H1 (cell line): Measurements from ENCODE around the gene BECN2. TPM values are rescaled to one million over a fixed set of nuclear protein-coding genes. Genes with fewer than 3 reads are reported as not detected.

Experiments
- FOSL1 ChIP-seq: IDR thresholded peaks from 2 replicates; pipeline ENCODE4 v1.6.1; 2011; ENCODE audit warnings: mild to moderate bottlenecking, low read depth, low read length, moderate library complexity; ENCODE audit not compliant: insufficient read depth
- MAFK ChIP-seq: IDR thresholded peaks from 2 replicates; pipeline ENCODE4 v1.6.1; 2012; ENCODE audit warnings: low read depth, mild to moderate bottlenecking, improper control_type of control experiment, low read length
- POLR2A ChIP-seq, 2 experiments: IDR thresholded peaks; 1 replicate in 1 of 2; 2 replicates in 1 of 2; pipeline ENCODE4 v1.6.1; 2011; ENCODE audit warnings: low read depth in 2 of 2, low read length in 2 of 2, mild to moderate bottlenecking in 2 of 2; ENCODE audit errors: control extremely low read depth in 1 of 2
- polyA plus RNA-seq, 7 experiments: library from polyadenylated mRNA; depleted of rRNA in 3 of 7; stranded (reverse) in 5 of 7; unstranded in 2 of 7; fragments of >200 nt in 5 of 7; fragments of 200-250 nt in 2 of 7; gene quantifications; 1 replicate in 5 of 7; 2 replicates in 1 of 7; 4 replicates in 1 of 7; pipeline versions ENCODE4 v1.2.1 to v1.2.3, GENCODE V29; 2011 to 2013; ENCODE audit warnings: missing spikeins in 2 of 7, mixed read lengths in 2 of 7
- total RNA-seq: library from RNA; stranded (reverse); fragmentation: NEBNext Ultra II Directional; extraction: Animal tissue kit (Norgen Biotek cat#: 25700); gene quantifications from 2 replicates; pipeline ENCODE4 v1.2.1, GENCODE V29; 2021
- TF ChIP-seq, protein P1 (sequence below): IDR thresholded peaks from 2 replicates; pipeline ENCODE4 v1.6.1; 2011; ENCODE audit warnings: low read length, improper control_type of control experiment

Gene BECN2
- total and polyA plus RNA-seq, 2 of the 8 experiments (the other 6 are each of a cell fraction or from before 2014, with no cell fraction given): not detected

DNA sequence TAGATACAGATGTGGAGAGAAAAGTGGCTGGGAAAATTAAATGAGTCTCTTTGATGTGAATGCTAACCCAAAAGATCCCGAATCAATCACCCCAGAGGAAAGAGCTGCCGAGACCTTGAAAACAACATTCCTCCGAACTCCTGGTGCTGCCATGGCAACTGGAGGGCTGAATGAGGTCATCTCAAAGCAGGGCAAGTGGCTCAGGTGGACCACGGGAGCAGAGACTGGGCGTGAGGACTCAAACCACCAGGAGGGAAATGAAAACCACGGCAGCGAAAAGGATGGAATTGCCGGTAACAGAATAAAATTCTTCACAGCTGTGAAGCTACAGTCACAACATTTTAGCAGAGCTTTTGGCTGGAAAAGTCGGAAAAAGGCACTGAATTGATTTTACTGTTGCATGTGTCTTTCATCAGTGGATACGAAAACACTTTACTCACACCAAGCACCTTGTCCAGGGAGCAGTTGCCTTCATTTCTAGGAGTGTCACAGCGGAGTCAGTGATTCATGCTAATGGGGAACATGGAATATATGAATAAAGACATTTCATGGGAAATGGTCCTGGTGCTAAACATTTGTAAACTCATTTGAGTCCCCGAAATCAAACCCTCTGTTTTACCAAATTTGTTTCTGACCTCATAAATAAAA is 23.2 kb upstream of the BECN2 start (continued):
- TF ChIP-seq, protein P1, sequence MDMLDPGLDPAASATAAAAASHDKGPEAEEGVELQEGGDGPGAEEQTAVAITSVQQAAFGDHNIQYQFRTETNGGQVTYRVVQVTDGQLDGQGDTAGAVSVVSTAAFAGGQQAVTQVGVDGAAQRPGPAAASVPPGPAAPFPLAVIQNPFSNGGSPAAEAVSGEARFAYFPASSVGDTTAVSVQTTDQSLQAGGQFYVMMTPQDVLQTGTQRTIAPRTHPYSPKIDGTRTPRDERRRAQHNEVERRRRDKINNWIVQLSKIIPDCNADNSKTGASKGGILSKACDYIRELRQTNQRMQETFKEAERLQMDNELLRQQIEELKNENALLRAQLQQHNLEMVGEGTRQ: no peak
- TF ChIP-seq FOSL1: no peak
- TF ChIP-seq POLR2A (IDR thresholded peaks at IDR 0.05; ENCODE audit: control extremely low read depth in 1 of 2, low read depth in 2 of 2, low read length in 2 of 2): no peak
- TF ChIP-seq MAFK: no peak
